ENCODE measurements around the gene CYB5R2. TPM values are rescaled to one million over a fixed set of nuclear protein-coding genes. Genes with fewer than 3 reads are reported as not detected.
A peak's percentile ranks its signal among the peaks of the same experiment; 100 is the strongest.

Gene CYB5R2
- total RNA-seq, 2 donors from 2014 or later: 14.1 to 52.5 TPM

DNA sequence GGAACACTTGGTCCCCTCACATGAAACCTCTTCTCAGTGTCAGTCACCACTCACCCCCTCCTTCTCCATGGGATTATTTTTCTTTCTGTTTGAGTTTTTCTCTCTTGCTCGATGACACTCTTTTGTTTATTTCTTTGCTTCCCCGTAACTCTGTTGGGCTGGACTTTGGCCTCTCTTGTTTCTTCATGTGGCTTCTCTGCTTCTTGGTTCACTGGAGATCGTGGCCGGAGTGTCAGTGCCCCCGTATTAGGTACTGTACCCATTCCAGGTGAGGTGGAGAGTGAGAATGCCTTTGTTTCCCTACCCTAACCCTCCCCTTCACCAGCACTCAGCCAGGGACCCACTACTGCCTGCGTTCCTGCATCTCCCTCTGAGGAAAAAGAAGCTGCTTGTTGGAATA, 32.5 kb downstream of the CYB5R2 start:
- 78% methylated on average over 6 of the region's 6 CpGs for WGBS
- Histone ChIP-seq H3K36me3 (peaks cover 0 to 6% of the 10 kb centered on the region in 2 donors), H3K27me3 (replicated peaks; ENCODE audit: insufficient read depth) (no peaks in the 10 kb centered on the region), H3K27ac (no peak overlapping the region), H3K4me1 (replicated peaks) (no peaks in the 10 kb centered on the region), H3K4me3 (no peak overlapping the region), H3K9me3 (no peaks in the 10 kb centered on the region)
- intact Hi-C loops (cut with DNase I): no loop called here
- no peak for DNase-seq (ENCODE audit: low spot score)
- TF ChIP-seq POLR2AphosphoS5 (IDR thresholded peaks at IDR 0.05) (no peak), CTCF (IDR thresholded peaks at IDR 0.05) (no peak), POLR2A (IDR thresholded peaks at IDR 0.05) (no peak)

- Histone ChIP-seq H3K4me1 (replicated peaks) (peaks cover 6% of the 10 kb centered on the region), H3K4me3 (no peak overlapping the region), H3K9me3 (no peaks in the 10 kb centered on the region), H3K36me3 (peaks cover 0 to 6% of the 10 kb centered on the region in 2 donors), H3K27ac (no peak overlapping the region), H3K27me3 (replicated peaks; ENCODE audit: insufficient read depth) (no peaks in the 10 kb centered on the region)
- TF ChIP-seq POLR2A (IDR thresholded peaks at IDR 0.05): no peak
- no peak for TF ChIP-seq POLR2AphosphoS5 (IDR thresholded peaks at IDR 0.05)
- TF ChIP-seq CTCF (IDR thresholded peaks at IDR 0.05): no peak
- DNase-seq (ENCODE audit: low spot score): no peak
- intact Hi-C loops (cut with DNase I): no loop called here
- 54% methylated on average over 5 of the region's 5 CpGs for WGBS
These were observed 33.7 kb downstream of the CYB5R2 start for GRCh38 chr11:7639643-7640025.

- peaks cover 6% of the 10 kb centered on the region for H3K4me1 ChIP-seq (replicated peaks)
- no peak overlapping the region for H3K4me3 ChIP-seq
- TF ChIP-seq POLR2A (IDR thresholded peaks at IDR 0.05) (no peak), CTCF (IDR thresholded peaks at IDR 0.05) (no peak), POLR2AphosphoS5 (IDR thresholded peaks at IDR 0.05) (no peak)
- 79% methylated on average over 5 of the region's 5 CpGs for WGBS
- intact Hi-C loops (cut with DNase I): no loop called here
- no peak for DNase-seq (ENCODE audit: low spot score)
- H3K36me3 ChIP-seq: peaks cover 0 to 6% of the 10 kb centered on the region in 2 donors
- no peaks in the 10 kb centered on the region for H3K27me3 ChIP-seq (replicated peaks; ENCODE audit: insufficient read depth)
- H3K27ac ChIP-seq: no peak overlapping the region
- no peaks in the 10 kb centered on the region for H3K9me3 ChIP-seq
These were observed 34.3 kb downstream of the CYB5R2 start for GRCh38 chr11:7638710-7639642.

DNA sequence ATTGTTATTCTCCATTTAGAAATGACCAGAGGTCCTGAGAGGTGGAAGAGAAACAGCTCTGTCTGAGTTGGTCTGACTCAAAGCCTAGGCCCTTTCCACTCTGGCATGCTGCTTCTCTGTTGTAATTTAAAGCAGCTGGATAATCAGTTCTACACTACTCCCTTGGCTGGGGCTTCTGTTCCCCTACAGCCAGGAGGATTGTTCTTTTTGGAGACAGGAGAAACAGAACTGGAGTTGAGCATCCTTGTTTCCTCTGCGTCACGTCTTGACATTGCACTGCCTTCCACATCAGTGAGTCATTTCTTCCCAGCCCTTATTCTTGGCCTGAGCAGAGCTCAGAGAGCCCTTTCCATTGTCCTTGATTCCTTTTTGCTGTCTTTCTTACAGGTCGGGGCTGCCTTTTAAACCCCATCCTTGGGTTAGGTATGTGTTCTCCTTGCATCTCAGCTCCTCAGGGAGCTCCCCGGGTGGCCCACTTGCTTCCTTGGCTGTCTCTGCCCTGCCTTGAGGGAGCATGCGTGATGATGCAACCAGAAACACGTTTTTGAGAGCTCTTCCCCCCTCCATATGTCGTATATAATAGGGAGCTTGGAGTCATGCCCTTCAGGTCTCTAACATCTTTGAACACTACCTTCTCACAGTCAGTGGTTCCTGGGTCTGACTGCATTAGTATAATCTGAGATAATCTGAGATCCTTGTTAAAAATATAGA, 35.7 kb downstream of the CYB5R2 start:
- intact Hi-C loops (cut with DNase I): no loop called here
- Histone ChIP-seq H3K27ac (no peak overlapping the region), H3K27me3 (replicated peaks; ENCODE audit: insufficient read depth) (no peaks in the 10 kb centered on the region), H3K36me3 (peaks cover 0 to 6% of the 10 kb centered on the region in 2 donors), H3K4me1 (replicated peaks) (peaks cover 10% of the 10 kb centered on the region), H3K4me3 (no peak overlapping the region), H3K9me3 (no peaks in the 10 kb centered on the region)
- 55% methylated on average over 7 of the region's 7 CpGs for WGBS
- DNase-seq (ENCODE audit: low spot score): no peak
- TF ChIP-seq POLR2A (IDR thresholded peaks at IDR 0.05): no peak
- peak; percentile 20 for TF ChIP-seq POLR2AphosphoS5 (IDR thresholded peaks at IDR 0.05)
- no peak for TF ChIP-seq CTCF (IDR thresholded peaks at IDR 0.05)

Data from prostate gland (tissue), 2 donors.